D721Med (cell line): ENCODE results near the gene SPDL1.

ENCODE experiments used
- DNase-seq: peaks from one replicate; pipeline ENCODE4 v3.0.0; 2011; ENCODE audit warnings: low spot score; ENCODE audit not compliant: insufficient read length
- FAIRE-seq: peaks from 2 replicates; lab custom pipeline; 2011; peaks lifted over from hg19 to GRCh38; lab: Jason Lieb, UNC
- CTCF ChIP-seq: IDR thresholded peaks from 2 replicates; pipeline ENCODE4 v1.5.1; 2012; ENCODE audit warnings: mild to moderate bottlenecking, control low read depth; ENCODE audit not compliant: insufficient read depth; ENCODE audit errors: missing control alignments

SPDL1 gene

GRCh38 chr5:169636477-169637084 is 53.0 kb downstream of the SPDL1 start:
- TF ChIP-seq CTCF, result no peak
- no peak for DNase-seq
- FAIRE-seq, result no peak

GRCh38 chr5:169637085-169637548 is 53.5 kb downstream of the SPDL1 start, which contains the start of gene DOCK2:
Gene DOCK2 (plus strand): TSS chr5:169637275. CDS start chr5:169637327, 52 bp downstream.
- no peak for TF ChIP-seq CTCF
- DNase-seq (no peak), FAIRE-seq (no peak)

- no peak for TF ChIP-seq CTCF
- no peak for FAIRE-seq
- no peak for DNase-seq
These were observed 54.1 kb downstream of the SPDL1 start for GRCh38 chr5:169637549-169638121.

- no peak for TF ChIP-seq CTCF
- FAIRE-seq (no peak), DNase-seq (no peak)
These were observed 57.7 kb downstream of the SPDL1 start for GRCh38 chr5:169641253-169641652.

- FAIRE-seq (no peak), DNase-seq (no peak)
- TF ChIP-seq CTCF, result no peak
These were observed 63.3 kb downstream of the SPDL1 start for GRCh38 chr5:169646856-169647255.

- no peak for TF ChIP-seq CTCF
- DNase-seq, result no peak
- no peak for FAIRE-seq
These were observed 64.0 kb downstream of the SPDL1 start for GRCh38 chr5:169647566-169647965.

GRCh38 chr5:169648725-169649310 is 65.2 kb downstream of the SPDL1 start:
- TF ChIP-seq CTCF, result no peak
- no peak for DNase-seq
- no peak for FAIRE-seq
